ENCODE results near the gene H2BW2. TPM values are rescaled to one million over a fixed set of nuclear protein-coding genes. Genes with fewer than 3 reads are reported as not detected.

H2BW2 gene
- not detected in 2 replicates for total RNA-seq
- polyA plus RNA-seq = not detected in 2 replicates

GRCh38 chrX:104039689-104040505, at the start of gene H2BW2:
Gene H2BW2, plus strand, starts transcription at chrX:104039956. Its CDS starts 39 bp downstream, at chrX:104039995.
- H3K9me3 ChIP-seq (ENCODE audit: low read depth) = no peaks in the 10 kb centered on the region
- no peaks in the 10 kb centered on the region for H3K4me1 ChIP-seq (ENCODE audit: insufficient read depth)
- H3K9me2 ChIP-seq (replicated peaks; ENCODE audit: insufficient read depth) = no peaks in the 10 kb centered on the region
- no peak within 1 kb of the TSS for H3K27ac ChIP-seq
- H2AFZ ChIP-seq = no peak within 1 kb of the TSS
- no peaks in the 10 kb centered on the region for H3K27me3 ChIP-seq
- no peak within 1 kb of the TSS for H3K4me2 ChIP-seq
- H3K36me3 ChIP-seq (replicated peaks; ENCODE audit: insufficient read depth, low read depth) = no peaks in the 10 kb centered on the region
- no peak for DNase-seq (ENCODE audit: low spot score)
- 89% methylated on average over 39 of the region's 39 CpGs for WGBS (ENCODE audit: low lambda C conversion rate, missing lambda C conversion rate)
- no peak within 1 kb of the TSS for H3K4me3 ChIP-seq
- H4K20me1 ChIP-seq (ENCODE audit: insufficient read depth, poor library complexity, severe bottlenecking) = no peaks in the 10 kb centered on the region
- no peaks in the 10 kb centered on the region for H3K79me2 ChIP-seq
- TF ChIP-seq, protein P1, sequence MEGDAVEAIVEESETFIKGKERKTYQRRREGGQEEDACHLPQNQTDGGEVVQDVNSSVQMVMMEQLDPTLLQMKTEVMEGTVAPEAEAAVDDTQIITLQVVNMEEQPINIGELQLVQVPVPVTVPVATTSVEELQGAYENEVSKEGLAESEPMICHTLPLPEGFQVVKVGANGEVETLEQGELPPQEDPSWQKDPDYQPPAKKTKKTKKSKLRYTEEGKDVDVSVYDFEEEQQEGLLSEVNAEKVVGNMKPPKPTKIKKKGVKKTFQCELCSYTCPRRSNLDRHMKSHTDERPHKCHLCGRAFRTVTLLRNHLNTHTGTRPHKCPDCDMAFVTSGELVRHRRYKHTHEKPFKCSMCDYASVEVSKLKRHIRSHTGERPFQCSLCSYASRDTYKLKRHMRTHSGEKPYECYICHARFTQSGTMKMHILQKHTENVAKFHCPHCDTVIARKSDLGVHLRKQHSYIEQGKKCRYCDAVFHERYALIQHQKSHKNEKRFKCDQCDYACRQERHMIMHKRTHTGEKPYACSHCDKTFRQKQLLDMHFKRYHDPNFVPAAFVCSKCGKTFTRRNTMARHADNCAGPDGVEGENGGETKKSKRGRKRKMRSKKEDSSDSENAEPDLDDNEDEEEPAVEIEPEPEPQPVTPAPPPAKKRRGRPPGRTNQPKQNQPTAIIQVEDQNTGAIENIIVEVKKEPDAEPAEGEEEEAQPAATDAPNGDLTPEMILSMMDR (IDR thresholded peaks at IDR 0.05; ENCODE audit: poor library complexity) = no peak
- TF ChIP-seq EZH2phosphoT487 (IDR thresholded peaks at IDR 0.05; ENCODE audit: low read depth, severe bottlenecking, unreplicated experiment) (no peak), EZH2 (IDR thresholded peaks at IDR 0.05; ENCODE audit: borderline replicate concordance) (no peak)

DNA sequence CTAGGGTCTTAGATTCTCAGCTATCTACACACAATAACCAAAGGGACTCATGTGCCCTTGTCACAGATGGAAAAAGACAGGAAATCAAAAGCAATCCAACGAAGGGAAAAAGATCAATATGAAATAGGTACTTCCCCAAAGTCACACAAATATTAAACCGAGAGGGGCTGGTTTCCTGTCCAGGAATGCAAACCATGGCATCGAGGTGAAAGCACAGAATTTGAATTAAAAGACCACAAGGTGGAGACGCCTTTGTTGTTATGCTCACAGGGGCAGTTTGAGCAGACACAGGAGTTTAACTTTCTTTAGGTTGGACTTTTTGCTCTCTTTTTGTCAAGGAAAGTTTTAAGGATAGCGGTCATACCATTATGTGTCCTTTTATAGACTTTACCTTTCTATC, 40.5 kb upstream of the H2BW2 start:
- H3K79me2 ChIP-seq = no peaks in the 10 kb centered on the region
- no peaks in the 10 kb centered on the region for H3K9me2 ChIP-seq (replicated peaks; ENCODE audit: insufficient read depth)
- H3K9me3 ChIP-seq (ENCODE audit: low read depth) = no peaks in the 10 kb centered on the region
- no peak overlapping the region for H2AFZ ChIP-seq
- H4K20me1 ChIP-seq (ENCODE audit: insufficient read depth, poor library complexity, severe bottlenecking) = no peaks in the 10 kb centered on the region
- TF ChIP-seq, protein P1 (IDR thresholded peaks at IDR 0.05; ENCODE audit: poor library complexity) = no peak
- TF ChIP-seq EZH2 (IDR thresholded peaks at IDR 0.05; ENCODE audit: borderline replicate concordance) (no peak), EZH2phosphoT487 (IDR thresholded peaks at IDR 0.05; ENCODE audit: low read depth, severe bottlenecking, unreplicated experiment) (no peak)
- H3K27me3 ChIP-seq = no peaks in the 10 kb centered on the region
- 50% methylated on average over 5 of the region's 5 CpGs for WGBS (ENCODE audit: low lambda C conversion rate, missing lambda C conversion rate)
- no peaks in the 10 kb centered on the region for H3K4me1 ChIP-seq (ENCODE audit: insufficient read depth)
- no peak overlapping the region for H3K4me3 ChIP-seq
- H3K36me3 ChIP-seq (replicated peaks; ENCODE audit: insufficient read depth, low read depth) = no peaks in the 10 kb centered on the region
- H3K4me2 ChIP-seq = no peak overlapping the region
- no peak overlapping the region for H3K27ac ChIP-seq
- no peak for DNase-seq (ENCODE audit: low spot score)

DNA sequence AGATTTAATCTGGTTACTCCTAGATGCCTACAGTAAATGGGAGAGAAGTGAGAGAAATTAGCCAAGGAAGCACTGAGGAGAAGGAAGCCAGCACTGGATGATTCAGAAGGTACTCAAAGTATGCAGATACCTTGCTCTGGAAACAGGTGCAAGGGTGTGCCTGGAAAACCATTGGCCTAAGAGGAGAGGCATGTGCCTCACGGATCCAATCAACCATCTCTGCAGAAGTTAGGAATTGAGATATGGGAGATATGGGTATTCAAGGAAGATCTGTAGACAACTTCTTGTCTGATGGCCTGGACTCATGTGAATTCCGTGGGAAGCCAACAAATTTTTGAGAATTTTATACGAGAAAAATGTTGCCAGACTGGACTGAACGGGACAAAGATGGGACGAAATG, 30.9 kb upstream of the H2BW2 start:
- Histone ChIP-seq H3K27ac (no peak overlapping the region), H4K20me1 (ENCODE audit: insufficient read depth, poor library complexity, severe bottlenecking) (no peaks in the 10 kb centered on the region), H3K4me2 (no peak overlapping the region), H3K79me2 (no peaks in the 10 kb centered on the region), H2AFZ (no peak overlapping the region), H3K4me1 (ENCODE audit: insufficient read depth) (no peaks in the 10 kb centered on the region), H3K9me2 (replicated peaks; ENCODE audit: insufficient read depth) (no peaks in the 10 kb centered on the region), H3K27me3 (no peaks in the 10 kb centered on the region), H3K4me3 (no peak overlapping the region), H3K9me3 (ENCODE audit: low read depth) (no peaks in the 10 kb centered on the region), H3K36me3 (replicated peaks; ENCODE audit: insufficient read depth, low read depth) (no peaks in the 10 kb centered on the region)
- WGBS (ENCODE audit: low lambda C conversion rate, missing lambda C conversion rate) = 66% methylated on average over 5 of the region's 5 CpGs
- DNase-seq (ENCODE audit: low spot score) = no peak
- TF ChIP-seq EZH2 (IDR thresholded peaks at IDR 0.05; ENCODE audit: borderline replicate concordance) = no peak
- TF ChIP-seq, protein P1 (IDR thresholded peaks at IDR 0.05; ENCODE audit: poor library complexity) = no peak
- no peak for TF ChIP-seq EZH2phosphoT487 (IDR thresholded peaks at IDR 0.05; ENCODE audit: low read depth, severe bottlenecking, unreplicated experiment)
